Measurements from ENCODE around the gene DPP6. TPM values are rescaled to one million over a fixed set of nuclear protein-coding genes. Genes with fewer than 3 reads are reported as not detected.

The DPP6 gene
- total and polyA plus RNA-seq, 2 of the 8 experiments (the other 6 are each of a cell fraction or from before 2014, with no cell fraction given) = 4.7 to 6.8 TPM

GRCh38 chr7:154167807-154168206, 115.6 kb downstream of the DPP6 start:
- Histone ChIP-seq H2AK5ac (ENCODE audit: low read depth, low read length) (no peak overlapping the region), H2BK5ac (ENCODE audit: low read depth, low read length) (no peak overlapping the region), H2BK20ac (ENCODE audit: low read length) (no peak overlapping the region), H2BK15ac (ENCODE audit: low read length) (no peak overlapping the region), H3K14ac (ENCODE audit: insufficient read length) (no peak overlapping the region), H3K4ac (replicated peaks; ENCODE audit: insufficient read length, low read depth, low read length) (no peak overlapping the region), H3K4me1 (replicated peaks in 1 of 4; ENCODE audit: control insufficient read depth in 3 of 4, insufficient read depth in 4 of 4, low read length in 3 of 4) (peaks cover 8 to 17% (median 12%) of the 10 kb centered on the region in 4 experiments), H3K18ac (ENCODE audit: extremely low read depth, low read length) (no peak overlapping the region), H3K4me3 (ENCODE audit: extremely low read depth in 1 of 4, insufficient read depth in 2 of 4, low read depth in 3 of 4, low read length in 4 of 4) (no peak overlapping the region), H3K4me2 (ENCODE audit: insufficient read depth in 1 of 2, low read depth in 2 of 2, low read length in 2 of 2) (no peak overlapping the region), H4K91ac (replicated peaks; ENCODE audit: insufficient read length, low read length) (no peak overlapping the region), H3K23ac (ENCODE audit: insufficient read length) (no peak overlapping the region), H4K20me1 (replicated peaks in 1 of 2; ENCODE audit: control insufficient read depth in 1 of 2, insufficient read depth in 2 of 2, low read length in 2 of 2) (no peaks in the 10 kb centered on the region), H3K56ac (replicated peaks; ENCODE audit: insufficient read length, low read depth, low read length) (no peak overlapping the region), H4K5ac (ENCODE audit: insufficient read length, low read depth, low read length) (no peak overlapping the region), H3K9ac (replicated peaks in 1 of 4; ENCODE audit: extremely low read depth in 1 of 4, low read depth in 3 of 4, low read length in 3 of 4) (no peak overlapping the region), H2AFZ (ENCODE audit: low read length) (no peak overlapping the region), H3K36me3 (ENCODE audit: control insufficient read depth in 2 of 4, insufficient read depth in 4 of 4, low read length in 3 of 4) (no peaks in the 10 kb centered on the region), H3K27me3 (replicated peaks in 1 of 4; ENCODE audit: control insufficient read depth in 3 of 4, extremely low read depth in 1 of 4, insufficient read depth in 3 of 4, low read length in 3 of 4) (no peaks in the 10 kb centered on the region), H3K79me2 (ENCODE audit: control insufficient read depth in 1 of 2, insufficient read depth in 2 of 2, low read length in 2 of 2) (no peaks in the 10 kb centered on the region), H2BK120ac (replicated peaks; ENCODE audit: low read depth, low read length) (no peak overlapping the region), H3K23me2 (ENCODE audit: low read depth, low read length) (no peaks in the 10 kb centered on the region), H3K9me3 (ENCODE audit: insufficient read depth in 2 of 2, low read depth in 1 of 2, low read length in 1 of 2) (no peaks in the 10 kb centered on the region), H3K79me1 (ENCODE audit: low read depth, low read length) (no peaks in the 10 kb centered on the region), H4K8ac (ENCODE audit: extremely low read depth, insufficient read depth, low read length) (no peak overlapping the region), H2BK12ac (ENCODE audit: low read depth, low read length) (no peak overlapping the region), H3K27ac (ENCODE audit: low read depth, low read length) (no peak overlapping the region)
- DNase-seq (ENCODE audit: low read depth in 1 of 2, low spot score in 2 of 2) (no peak), FAIRE-seq (no peak)
- CTCF ChIA-PET (ENCODE audit: partially characterized antibody) = interaction anchor here (1.1 kb wide), 1 partner anchor 15 kb away, joined by 3 read pairs; no protein-coding TSS in a partner anchor
- WGBS, 2 experiments (ENCODE audit: extremely low coverage in 1 of 2, insufficient coverage in 1 of 2, insufficient read length in 1 of 2, insufficient replicate concordance in 2 of 2, low coverage in 1 of 2, low lambda C conversion rate in 2 of 2, missing lambda C conversion rate in 1 of 2) = 91% methylated on average over 4 of the region's 4 CpGs; no CpG with 5 or more reads in 1 of the 2 experiments
- POLR2A ChIA-PET (ENCODE audit: partially characterized antibody) = no interaction called here
- TF ChIP-seq KDM4A (IDR thresholded peaks at IDR 0.05; ENCODE audit: low read depth, low read length, severe bottlenecking) (no peak), POLR2A (IDR thresholded peaks at IDR 0.05; ENCODE audit: control extremely low read depth in 1 of 2, low read depth in 2 of 2, low read length in 2 of 2) (no peak), RNF2 (IDR thresholded peaks at IDR 0.05; ENCODE audit: borderline replicate concordance, low read depth, low read length, missing control alignments, poor library complexity, severe bottlenecking) (no peak), EGR1 (IDR thresholded peaks at IDR 0.05; ENCODE audit: borderline replicate concordance, low read depth, low read length) (no peak), GTF2F1 (IDR thresholded peaks at IDR 0.05; ENCODE audit: borderline replicate concordance, low read depth, low read length) (no peak), GABPA (IDR thresholded peaks at IDR 0.05; ENCODE audit: borderline replicate concordance, insufficient read depth, low read length) (no peak), SIX5 (IDR thresholded peaks at IDR 0.05; ENCODE audit: low read depth, low read length) (no peak), ASH2L (IDR thresholded peaks at IDR 0.05; ENCODE audit: low read length) (no peak), TCF12 (IDR thresholded peaks at IDR 0.05; ENCODE audit: low read depth, low read length) (no peak), SIN3A (conservative IDR thresholded peaks at IDR 0.05 in 1 of 2, IDR thresholded peaks at IDR 0.05 in 1 of 2; ENCODE audit: low read depth in 1 of 2, low read length in 2 of 2) (no peak), ATF3 (IDR thresholded peaks at IDR 0.05; ENCODE audit: insufficient read depth, low read depth, low read length) (no peak), CREB1 (IDR thresholded peaks at IDR 0.05) (no peak), PHF8 (conservative IDR thresholded peaks at IDR 0.05; ENCODE audit: low read depth, low read length) (no peak), SIRT6 (IDR thresholded peaks at IDR 0.05; ENCODE audit: low read length) (no peak), BRCA1 (IDR thresholded peaks at IDR 0.05; ENCODE audit: low read depth, low read length) (no peak)
